ENCODE results near the gene ZNF574.
"Not testable (repeated sequence)": the region's sequence is repeated elsewhere in the genome, so short reads cannot be mapped to it uniquely, and the experiment has no call there.

Gene ZNF574

GRCh38 chr19:42038666-42039065 is 37.3 kb upstream of the ZNF574 start:
- Histone ChIP-seq H2AFZ (ENCODE audit: low read depth, low read length) (no peak overlapping the region), H3K9ac (ENCODE audit: low read length) (no peak overlapping the region), H4K20me1 (ENCODE audit: insufficient read depth, low read length) (no peaks in the 10 kb centered on the region), H3K36me3 (replicated peaks; ENCODE audit: low read depth, low read length) (no peaks in the 10 kb centered on the region), H3K4me3 (ENCODE audit: low read length) (no peak overlapping the region), H3K79me2 (ENCODE audit: low read length) (no peaks in the 10 kb centered on the region), H3K27me3 (ENCODE audit: low read depth, low read length) (peaks cover 3% of the 10 kb centered on the region; the same call in 1 of the 2 replicates), H3K27ac (ENCODE audit: low read length) (no peak overlapping the region), H3K4me1 (ENCODE audit: low read length) (peaks cover 3% of the 10 kb centered on the region; the same call in 1 of the 2 replicates), H3K4me2 (ENCODE audit: low read length) (no peak overlapping the region), H3K9me3 (ENCODE audit: insufficient read depth, low read length) (no peaks in the 10 kb centered on the region)
- TF ChIP-seq CTCF (IDR thresholded peaks at IDR 0.05; ENCODE audit: low read depth, low read length) (no peak), EZH2phosphoT487 (IDR thresholded peaks at IDR 0.05; ENCODE audit: low read depth) (no peak)

GRCh38 chr19:42040031-42040430 is 35.9 kb upstream of the ZNF574 start:
- Histone ChIP-seq H3K79me2 (ENCODE audit: low read length) (no peaks in the 10 kb centered on the region), H3K4me3 (ENCODE audit: low read length) (no peak overlapping the region), H4K20me1 (ENCODE audit: insufficient read depth, low read length) (no peaks in the 10 kb centered on the region), H3K36me3 (replicated peaks; ENCODE audit: low read depth, low read length) (no peaks in the 10 kb centered on the region), H3K4me1 (ENCODE audit: low read length) (no peaks in the 10 kb centered on the region; the same call in 1 of the 2 replicates), H3K9ac (ENCODE audit: low read length) (no peak overlapping the region), H3K9me3 (ENCODE audit: insufficient read depth, low read length) (no peaks in the 10 kb centered on the region), H2AFZ (ENCODE audit: low read depth, low read length) (0 out of 2 replicates have a peak overlapping the region, but pooled peaks have one; percentile 11), H3K27me3 (ENCODE audit: low read depth, low read length) (peaks cover 16% of the 10 kb centered on the region), H3K27ac (ENCODE audit: low read length) (no peak overlapping the region), H3K4me2 (ENCODE audit: low read length) (no peak overlapping the region)
- no peak for TF ChIP-seq CTCF (IDR thresholded peaks at IDR 0.05; ENCODE audit: low read depth, low read length)
- no peak for TF ChIP-seq EZH2phosphoT487 (IDR thresholded peaks at IDR 0.05; ENCODE audit: low read depth)

- H3K4me3 ChIP-seq (ENCODE audit: low read length); H3K36me3 ChIP-seq (replicated peaks; ENCODE audit: low read depth, low read length); H3K27ac ChIP-seq (ENCODE audit: low read length); H4K20me1 ChIP-seq (ENCODE audit: insufficient read depth, low read length); H3K9me3 ChIP-seq (ENCODE audit: insufficient read depth, low read length); H3K4me1 ChIP-seq (ENCODE audit: low read length); H3K9ac ChIP-seq (ENCODE audit: low read length); H3K79me2 ChIP-seq (ENCODE audit: low read length); H3K4me2 ChIP-seq (ENCODE audit: low read length): not testable (repeated sequence)
- H3K27me3 ChIP-seq (ENCODE audit: low read depth, low read length), result peaks cover 17% of the 10 kb centered on the region
- H2AFZ ChIP-seq (ENCODE audit: low read depth, low read length), result 0 out of 2 replicates have a peak overlapping the region, but pooled peaks have one; percentile 11
Observed at GRCh38 chr19:42040491-42040890, 35.5 kb upstream of the ZNF574 start.

- no peak overlapping the region for H3K4me3 ChIP-seq (ENCODE audit: low read length)
- H2AFZ ChIP-seq (ENCODE audit: low read depth, low read length), result no peak overlapping the region
- no peaks in the 10 kb centered on the region for H3K79me2 ChIP-seq (ENCODE audit: low read length)
- no peaks in the 10 kb centered on the region for H3K36me3 ChIP-seq (replicated peaks; ENCODE audit: low read depth, low read length)
- no peaks in the 10 kb centered on the region for H3K4me1 ChIP-seq (ENCODE audit: low read length)
- no peaks in the 10 kb centered on the region for H4K20me1 ChIP-seq (ENCODE audit: insufficient read depth, low read length)
- H3K27ac ChIP-seq (ENCODE audit: low read length), result no peak overlapping the region
- TF ChIP-seq EZH2phosphoT487 (IDR thresholded peaks at IDR 0.05; ENCODE audit: low read depth) (no peak), CTCF (IDR thresholded peaks at IDR 0.05; ENCODE audit: low read depth, low read length) (no peak)
- no peak overlapping the region for H3K9ac ChIP-seq (ENCODE audit: low read length)
- no peak overlapping the region for H3K4me2 ChIP-seq (ENCODE audit: low read length)
- peaks cover 29% of the 10 kb centered on the region for H3K27me3 ChIP-seq (ENCODE audit: low read depth, low read length)
- no peaks in the 10 kb centered on the region for H3K9me3 ChIP-seq (ENCODE audit: insufficient read depth, low read length)
Observed at GRCh38 chr19:42042455-42043170, 33.4 kb upstream of the ZNF574 start.
